Naive B cell (primary cell): Measurements from ENCODE around the gene MROH2B. TPM values are rescaled to one million over a fixed set of nuclear protein-coding genes. Genes with fewer than 3 reads are reported as not detected.

Experiments used
- ATAC-seq, 2 donors: fragments of 150-1000 bp; cut with Tn5 transposase; 2 replicates each; pipeline ENCODE4 v1.10.0; 2021; ENCODE audit warnings: low read depth in 2 of 2, mild to moderate bottlenecking in 2 of 2, moderate library complexity in 2 of 2
- DNase-seq: peaks from one replicate; pipeline ENCODE4 v3.0.0; 2022
- H3K27ac Mint-ChIP-seq, 6 donors: one replicate each; pipeline ENCODE4 v1.8.0; 2020 to 2022; ENCODE audit warnings: mild to moderate bottlenecking in 6 of 6, mixed read lengths in 6 of 6, moderate library complexity in 5 of 6, inconsistent platforms in 2 of 6
- H3K27me3 Mint-ChIP-seq, 3 donors: one replicate each; pipeline ENCODE4 v1.8.0; 2021 to 2022; ENCODE audit warnings: mixed read lengths in 3 of 3, mild to moderate bottlenecking in 1 of 3
- H3K36me3 Mint-ChIP-seq, 2 donors: one replicate each; pipeline ENCODE4 v1.8.0; 2020 to 2022; ENCODE audit warnings: mixed read lengths in 2 of 2, inconsistent platforms in 1 of 2, mild to moderate bottlenecking in 1 of 2
- H3K4me1 Mint-ChIP-seq, 3 donors: one replicate each; pipeline ENCODE4 v1.8.0; 2020 to 2022; ENCODE audit warnings: mixed read lengths in 3 of 3, inconsistent platforms in 1 of 3, mild to moderate bottlenecking in 1 of 3, moderate library complexity in 1 of 3
- H3K4me3 Mint-ChIP-seq, 8 donors: one replicate each; pipeline ENCODE4 v1.8.0; 2020 to 2022; ENCODE audit warnings: mild to moderate bottlenecking in 8 of 8, mixed read lengths in 8 of 8, moderate library complexity in 8 of 8, inconsistent platforms in 2 of 8
- H3K9me3 Mint-ChIP-seq, 7 donors: one replicate each; pipeline ENCODE4 v1.8.0; 2020 to 2022; ENCODE audit warnings: mixed read lengths in 7 of 7, mild to moderate bottlenecking in 5 of 7, inconsistent platforms in 2 of 7, moderate library complexity in 1 of 7
- polyA plus RNA-seq, 6 donors: library from polyadenylated mRNA; unstranded; fragments of 300-500 nt; fragmentation: Illumina TruSeq; gene quantifications; one replicate each; pipeline ENCODE4 v1.2.3, GENCODE V29; 2021; ENCODE audit warnings: low read depth in 6 of 6

Gene MROH2B
- polyA plus RNA-seq, 6 donors from 2014 or later, result not detected

- no peak overlapping the region for H3K27ac Mint-ChIP-seq
- no peaks in the 10 kb centered on the region for H3K36me3 Mint-ChIP-seq
- DNase-seq, result no peak
- H3K4me1 Mint-ChIP-seq, result no peaks in the 10 kb centered on the region
- no peak overlapping the region for H3K4me3 Mint-ChIP-seq
- peaks cover 0 to 14% (median 0%) of the 10 kb centered on the region in 7 donors for H3K9me3 Mint-ChIP-seq
- H3K27me3 Mint-ChIP-seq, result peaks cover 0 to 9% (median 4%) of the 10 kb centered on the region in 3 donors
- ATAC-seq, result no peak
These were observed 67.3 kb downstream of the MROH2B start for GRCh38 chr5:41003670-41004376.

GRCh38 chr5:40999966-41000365, 71.2 kb downstream of the MROH2B start:
- H3K4me3 Mint-ChIP-seq, result no peak overlapping the region
- no peak for ATAC-seq

DNA sequence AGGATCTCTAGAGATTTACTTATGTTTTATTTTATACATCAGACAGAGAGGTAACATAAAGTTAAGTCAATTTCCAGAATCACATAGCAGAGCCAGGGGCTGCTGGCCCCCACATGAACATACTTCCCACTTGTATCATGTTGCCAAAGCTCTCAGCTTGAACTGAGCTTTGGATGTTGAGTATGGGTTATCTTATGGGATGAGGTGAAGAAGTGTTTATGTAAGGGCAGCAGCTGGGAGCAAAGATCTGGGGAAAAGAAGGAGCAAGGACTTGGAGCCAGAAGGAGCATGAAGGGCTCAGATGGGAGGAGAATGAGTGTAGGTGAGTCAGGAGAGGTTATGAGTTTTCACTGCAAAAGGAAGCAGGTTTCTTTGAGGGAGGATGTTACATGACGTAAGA, 72.0 kb downstream of the MROH2B start:
- Mint-ChIP-seq H3K4me3 (no peak overlapping the region), H3K27me3 (peaks cover 0 to 6% (median 5%) of the 10 kb centered on the region in 3 donors), H3K4me1 (no peaks in the 10 kb centered on the region), H3K9me3 (peaks cover 0 to 1% (median 0%) of the 10 kb centered on the region in 7 donors), H3K27ac (no peak overlapping the region), H3K36me3 (no peaks in the 10 kb centered on the region)
- ATAC-seq (no peak), DNase-seq (no peak)

More at GRCh38 chr5:40999966-41000365, 71.2 kb downstream of the MROH2B start:
- DNase-seq, result no peak
- H3K9me3 Mint-ChIP-seq, result peaks cover 0 to 5% (median 0%) of the 10 kb centered on the region in 7 donors
- H3K27ac Mint-ChIP-seq, result no peak overlapping the region
- H3K36me3 Mint-ChIP-seq, result no peaks in the 10 kb centered on the region
- H3K27me3 Mint-ChIP-seq, result peaks cover 0 to 9% (median 5%) of the 10 kb centered on the region in 3 donors
- H3K4me1 Mint-ChIP-seq, result no peaks in the 10 kb centered on the region

- Mint-ChIP-seq H3K27ac (no peak overlapping the region), H3K27me3 (peaks cover 0 to 5% (median 4%) of the 10 kb centered on the region in 3 donors), H3K4me1 (no peaks in the 10 kb centered on the region), H3K9me3 (peaks cover 0 to 1% (median 0%) of the 10 kb centered on the region in 7 donors), H3K4me3 (no peak overlapping the region), H3K36me3 (no peaks in the 10 kb centered on the region)
- ATAC-seq (no peak), DNase-seq (no peak)
These were observed 75.1 kb downstream of the MROH2B start for GRCh38 chr5:40995801-40996586.

- ATAC-seq (no peak), DNase-seq (no peak)
- no peak overlapping the region for H3K4me3 Mint-ChIP-seq
- no peaks in the 10 kb centered on the region for H3K36me3 Mint-ChIP-seq
- H3K27ac Mint-ChIP-seq, result no peak overlapping the region
- peaks cover under 1 to 7% (median 5%) of the 10 kb centered on the region in 7 donors for H3K9me3 Mint-ChIP-seq
- H3K27me3 Mint-ChIP-seq, result peaks cover 0 to under 1% (median 0%) of the 10 kb centered on the region in 3 donors
- H3K4me1 Mint-ChIP-seq, result no peaks in the 10 kb centered on the region
These were observed 79.1 kb downstream of the MROH2B start for GRCh38 chr5:40991981-40992559.

DNA sequence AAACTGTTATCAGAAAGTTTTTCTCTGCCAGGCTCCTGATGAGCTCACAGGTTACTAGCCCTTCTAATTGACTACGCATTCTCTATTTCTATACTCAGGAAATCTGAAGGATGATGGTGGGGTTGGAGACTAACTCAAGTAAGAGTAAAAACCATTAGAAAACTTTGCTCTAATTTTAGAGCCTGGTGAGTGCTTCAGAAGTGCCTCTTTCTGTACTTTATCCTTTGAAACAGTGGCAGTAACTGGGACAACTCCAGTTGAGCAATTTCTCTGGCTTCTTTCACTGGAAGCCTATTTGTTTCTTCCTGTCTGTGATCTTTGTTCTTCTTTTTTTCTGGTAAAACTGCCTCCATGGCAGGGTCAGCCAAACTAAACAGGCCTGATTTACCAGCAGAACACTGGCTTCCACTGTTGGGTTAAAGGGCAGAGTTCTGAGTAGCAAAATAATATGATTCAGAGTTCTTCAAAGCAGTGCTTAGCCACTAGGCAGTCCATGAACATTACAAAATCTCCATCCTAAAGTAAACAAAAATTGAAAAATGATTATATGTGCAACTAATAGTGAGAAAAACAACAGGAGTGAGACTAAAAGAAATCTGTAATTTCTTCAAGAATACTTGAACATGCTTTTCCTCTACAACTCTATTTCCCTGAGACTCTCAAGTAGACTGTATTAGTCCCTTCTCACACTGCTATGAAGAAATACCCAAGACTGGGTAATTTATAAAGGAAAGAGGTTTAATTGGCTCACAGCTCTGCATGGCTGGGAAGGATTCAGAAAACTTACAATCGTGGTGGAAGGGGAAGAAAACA, 79.8 kb downstream of the MROH2B start:
- no peak overlapping the region for H3K27ac Mint-ChIP-seq
- no peak for DNase-seq
- H3K4me1 Mint-ChIP-seq, result no peaks in the 10 kb centered on the region
- H3K36me3 Mint-ChIP-seq, result no peaks in the 10 kb centered on the region
- no peak overlapping the region for H3K4me3 Mint-ChIP-seq
- H3K9me3 Mint-ChIP-seq, result peaks cover 2 to 14% (median 9%) of the 10 kb centered on the region in 7 donors
- no peak for ATAC-seq
- peaks cover 0 to 6% (median 0%) of the 10 kb centered on the region in 3 donors for H3K27me3 Mint-ChIP-seq

DNA sequence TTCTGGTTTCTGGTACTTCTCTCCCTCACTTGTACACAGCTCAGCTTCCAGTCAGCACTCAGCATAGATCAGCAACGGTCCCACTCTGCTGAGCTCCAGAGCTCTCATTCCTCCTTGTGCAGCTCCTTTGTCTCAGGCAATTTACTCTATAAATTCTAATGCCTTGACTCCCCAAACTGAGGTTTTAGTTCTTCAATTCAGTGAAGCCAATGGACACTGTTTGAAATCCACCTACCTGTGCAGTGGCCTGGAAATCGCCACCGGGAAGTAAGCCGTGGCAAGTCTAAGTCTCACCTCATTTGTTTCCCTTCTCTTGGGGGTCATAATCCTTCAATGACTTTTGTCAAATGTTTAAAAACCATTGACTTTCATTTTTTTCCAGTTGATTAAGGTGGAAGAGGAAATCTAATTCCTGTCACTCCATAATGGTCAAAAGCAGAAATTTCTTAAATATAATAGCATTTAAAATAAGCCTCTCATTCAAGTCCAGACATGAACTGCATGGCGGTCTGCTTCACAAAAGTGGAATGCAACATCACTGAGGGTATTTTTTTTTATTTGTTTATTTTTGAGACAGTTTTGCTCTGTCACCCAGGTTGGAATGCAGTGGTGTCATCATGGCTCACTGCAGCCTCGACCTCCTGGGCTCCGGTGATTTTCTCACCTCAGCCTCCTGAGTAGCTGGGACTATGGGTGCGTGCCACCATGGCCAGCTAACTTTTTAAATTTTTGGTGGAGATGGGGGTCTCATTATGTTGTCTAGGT, 82.2 kb downstream of the MROH2B start:
- H3K27ac Mint-ChIP-seq, result no peak overlapping the region
- H3K4me3 Mint-ChIP-seq, result no peak overlapping the region
- H3K36me3 Mint-ChIP-seq, result no peaks in the 10 kb centered on the region
- peaks cover 0 to 6% (median 0%) of the 10 kb centered on the region in 3 donors for H3K27me3 Mint-ChIP-seq
- DNase-seq, result no peak
- H3K4me1 Mint-ChIP-seq, result no peaks in the 10 kb centered on the region
- peaks cover 2 to 15% (median 9%) of the 10 kb centered on the region in 7 donors for H3K9me3 Mint-ChIP-seq
- no peak for ATAC-seq

DNA sequence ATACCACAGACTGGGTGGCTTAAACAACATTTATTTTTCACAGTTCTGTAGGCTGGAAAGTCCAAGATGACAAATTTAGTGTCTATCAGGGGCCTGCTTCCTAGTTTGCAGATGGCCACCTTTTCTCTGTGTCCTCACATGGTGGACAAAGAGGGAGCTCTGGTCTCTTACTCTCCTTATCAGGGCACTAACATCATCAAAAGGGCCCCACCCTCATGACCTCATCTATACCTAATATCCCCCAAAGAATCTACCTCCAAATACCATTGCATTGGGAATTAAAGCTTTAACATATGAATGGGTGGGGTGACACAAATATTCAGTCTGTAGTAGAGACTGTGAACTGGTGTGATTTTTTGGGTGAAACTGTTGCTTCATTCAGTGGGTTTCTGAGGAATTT, 83.8 kb downstream of the MROH2B start:
- no peaks in the 10 kb centered on the region for H3K4me1 Mint-ChIP-seq
- ATAC-seq (no peak), DNase-seq (no peak)
- no peaks in the 10 kb centered on the region for H3K36me3 Mint-ChIP-seq
- H3K27me3 Mint-ChIP-seq, result peaks cover 4 to 9% (median 6%) of the 10 kb centered on the region in 3 donors
- peaks cover 2 to 15% (median 9%) of the 10 kb centered on the region in 7 donors for H3K9me3 Mint-ChIP-seq
- no peak overlapping the region for H3K4me3 Mint-ChIP-seq
- no peak overlapping the region for H3K27ac Mint-ChIP-seq

- DNase-seq (no peak), ATAC-seq (no peak)
- no peak overlapping the region for H3K4me3 Mint-ChIP-seq
- no peaks in the 10 kb centered on the region for H3K4me1 Mint-ChIP-seq
- peaks cover 2 to 15% (median 9%) of the 10 kb centered on the region in 7 donors for H3K9me3 Mint-ChIP-seq
- no peaks in the 10 kb centered on the region for H3K36me3 Mint-ChIP-seq
- H3K27me3 Mint-ChIP-seq, result peaks cover 4 to 9% (median 6%) of the 10 kb centered on the region in 3 donors
- H3K27ac Mint-ChIP-seq, result no peak overlapping the region
These were observed 84.5 kb downstream of the MROH2B start for GRCh38 chr5:40986666-40987065.

DNA sequence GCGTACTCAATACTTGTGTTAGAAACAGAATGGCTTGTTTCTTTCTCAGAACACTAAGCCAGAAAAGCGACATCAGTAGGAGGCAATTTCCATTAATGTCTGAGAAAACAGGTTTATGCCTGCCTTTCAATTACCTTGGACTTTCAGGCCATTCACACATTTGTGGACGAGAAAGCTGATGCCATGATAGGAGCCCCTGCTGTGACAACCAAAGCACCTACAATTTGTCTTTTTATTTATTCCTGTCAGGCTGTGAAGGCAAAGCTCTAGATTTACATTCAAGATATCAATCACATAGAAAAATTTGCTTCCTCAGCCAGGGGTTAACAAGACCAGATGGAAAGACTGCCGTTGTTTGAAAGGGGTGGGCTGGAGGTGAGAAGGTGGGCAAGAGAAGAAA, 85.6 kb downstream of the MROH2B start:
- H3K27ac Mint-ChIP-seq, result no peak overlapping the region
- ATAC-seq (no peak), DNase-seq (no peak)
- no peak overlapping the region for H3K4me3 Mint-ChIP-seq
- no peaks in the 10 kb centered on the region for H3K4me1 Mint-ChIP-seq
- H3K36me3 Mint-ChIP-seq, result no peaks in the 10 kb centered on the region
- H3K27me3 Mint-ChIP-seq, result peaks cover 4 to 9% (median 6%) of the 10 kb centered on the region in 3 donors
- H3K9me3 Mint-ChIP-seq, result peaks cover 2 to 18% (median 10%) of the 10 kb centered on the region in 7 donors

GRCh38 chr5:40984884-40985283, 86.3 kb downstream of the MROH2B start:
- no peaks in the 10 kb centered on the region for H3K36me3 Mint-ChIP-seq
- peaks cover 4 to 9% (median 6%) of the 10 kb centered on the region in 3 donors for H3K27me3 Mint-ChIP-seq
- ATAC-seq, result no peak
- H3K27ac Mint-ChIP-seq, result no peak overlapping the region
- H3K9me3 Mint-ChIP-seq, result peaks cover 2 to 18% (median 10%) of the 10 kb centered on the region in 7 donors
- no peaks in the 10 kb centered on the region for H3K4me1 Mint-ChIP-seq
- no peak for DNase-seq
- no peak overlapping the region for H3K4me3 Mint-ChIP-seq

DNA sequence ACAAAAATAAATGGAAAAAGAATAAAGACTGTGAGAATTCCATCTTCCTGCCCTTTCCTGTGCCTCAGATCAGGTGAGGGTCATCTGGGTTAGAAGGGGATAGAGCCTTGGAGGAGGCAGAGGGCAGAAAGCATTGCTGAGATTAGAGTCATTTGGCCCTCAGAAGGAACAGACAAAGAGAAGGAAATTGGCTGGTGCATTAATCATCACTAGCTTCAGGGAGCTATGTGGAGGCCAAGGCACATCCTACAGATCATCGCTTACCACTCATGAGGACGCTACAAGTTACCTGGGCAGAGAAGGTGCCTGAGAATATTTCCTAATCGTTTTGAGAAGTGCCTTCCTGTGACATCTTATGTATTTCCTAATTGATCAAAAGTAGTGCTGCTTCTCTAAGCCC, 87.4 kb downstream of the MROH2B start:
- no peak overlapping the region for H3K4me3 Mint-ChIP-seq
- peaks cover 4 to 9% (median 6%) of the 10 kb centered on the region in 3 donors for H3K27me3 Mint-ChIP-seq
- H3K36me3 Mint-ChIP-seq, result no peaks in the 10 kb centered on the region
- DNase-seq, result no peak
- no peaks in the 10 kb centered on the region for H3K4me1 Mint-ChIP-seq
- no peak overlapping the region for H3K27ac Mint-ChIP-seq
- no peak for ATAC-seq
- H3K9me3 Mint-ChIP-seq, result peaks cover 2 to 18% (median 10%) of the 10 kb centered on the region in 7 donors
